Measurements from ENCODE around the gene CCSER1. TPM values are rescaled to one million over a fixed set of nuclear protein-coding genes. Genes with fewer than 3 reads are reported as not detected.
"Not testable (repeated sequence)": the region's sequence is repeated elsewhere in the genome, so short reads cannot be mapped to it uniquely, and the experiment has no call there.

The CCSER1 gene
- total RNA-seq, 1 donor from 2014 or later: not detected

- not testable (repeated sequence) for H3K9me3 Mint-ChIP-seq (ENCODE audit: low read depth); H3K4me1 Mint-ChIP-seq (ENCODE audit: low read depth); H3K27me3 Mint-ChIP-seq (ENCODE audit: low read depth); DNase-seq (ENCODE audit: low spot score); H3K36me3 Mint-ChIP-seq (ENCODE audit: low read depth); H3K4me3 Mint-ChIP-seq (ENCODE audit: unreplicated experiment); H3K27ac Mint-ChIP-seq (ENCODE audit: unreplicated experiment)
Measured at GRCh38 chr4:91358621-91359020, 1231.4 kb downstream of the CCSER1 start.

GRCh38 chr4:91359041-91360031 is 1232.1 kb downstream of the CCSER1 start:
- H3K4me1 Mint-ChIP-seq (ENCODE audit: low read depth): no peaks in the 10 kb centered on the region

DNA sequence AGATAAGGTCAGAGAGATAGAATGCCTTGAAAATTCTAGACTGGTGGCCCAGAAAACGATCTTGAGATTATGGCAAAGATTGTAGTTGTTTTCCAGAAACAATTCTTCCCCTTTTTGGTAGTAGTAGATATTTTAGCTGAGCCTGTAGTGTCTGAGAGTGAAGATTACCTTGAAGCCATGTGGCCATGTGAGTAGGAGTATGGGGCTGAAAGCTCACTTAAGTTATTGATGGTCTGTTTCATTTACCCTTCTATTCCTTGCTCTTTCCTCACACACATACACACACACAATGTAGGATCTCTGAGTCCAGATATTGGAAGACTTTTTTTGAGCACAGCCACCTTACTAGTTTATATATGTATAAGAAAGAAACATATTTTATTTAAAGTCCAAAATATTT is 1234.9 kb downstream of the CCSER1 start:
- no peaks in the 10 kb centered on the region for H3K4me1 Mint-ChIP-seq (ENCODE audit: low read depth)
- H3K27ac Mint-ChIP-seq (ENCODE audit: unreplicated experiment): no peak overlapping the region
- H3K9me3 Mint-ChIP-seq (ENCODE audit: low read depth): no peaks in the 10 kb centered on the region
- DNase-seq (ENCODE audit: low spot score): no peak
- no peak for TF ChIP-seq CTCF (IDR thresholded peaks at IDR 0.05)
- no peak overlapping the region for H3K4me3 Mint-ChIP-seq (ENCODE audit: unreplicated experiment)
- no peaks in the 10 kb centered on the region for H3K36me3 Mint-ChIP-seq (ENCODE audit: low read depth)
- no peaks in the 10 kb centered on the region for H3K27me3 Mint-ChIP-seq (ENCODE audit: low read depth)

More at GRCh38 chr4:91359041-91360031, 1232.1 kb downstream of the CCSER1 start:
- Mint-ChIP-seq H3K27ac (ENCODE audit: unreplicated experiment) (no peak overlapping the region), H3K4me3 (ENCODE audit: unreplicated experiment) (no peak overlapping the region), H3K27me3 (ENCODE audit: low read depth) (no peaks in the 10 kb centered on the region), H3K9me3 (ENCODE audit: low read depth) (no peaks in the 10 kb centered on the region), H3K36me3 (ENCODE audit: low read depth) (no peaks in the 10 kb centered on the region)
- DNase-seq (ENCODE audit: low spot score): no peak
- TF ChIP-seq CTCF (IDR thresholded peaks at IDR 0.05): no peak

DNA sequence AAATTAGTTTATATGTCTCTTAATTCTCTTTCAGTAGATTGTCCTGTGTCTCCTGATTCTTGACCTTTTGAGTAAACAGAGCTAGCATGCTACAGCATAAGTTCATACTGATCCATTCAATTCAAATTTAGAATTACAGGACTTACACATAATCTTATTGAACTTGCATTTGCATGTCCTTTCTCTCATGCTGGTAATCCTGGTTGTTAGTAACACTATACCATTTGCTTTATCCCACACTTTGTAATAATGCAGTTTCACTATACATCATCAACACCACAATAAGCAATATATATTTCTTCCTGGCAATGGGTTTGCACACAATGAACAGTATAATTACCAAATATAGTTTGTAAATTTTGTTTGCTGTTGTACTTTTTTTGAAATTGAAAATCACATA is 1239.4 kb downstream of the CCSER1 start:
- no peak for DNase-seq (ENCODE audit: low spot score)
- no peak overlapping the region for H3K27ac Mint-ChIP-seq (ENCODE audit: unreplicated experiment)
- no peaks in the 10 kb centered on the region for H3K36me3 Mint-ChIP-seq (ENCODE audit: low read depth)
- H3K9me3 Mint-ChIP-seq (ENCODE audit: low read depth): no peaks in the 10 kb centered on the region
- no peak overlapping the region for H3K4me3 Mint-ChIP-seq (ENCODE audit: unreplicated experiment)
- TF ChIP-seq CTCF (IDR thresholded peaks at IDR 0.05): no peak
- H3K27me3 Mint-ChIP-seq (ENCODE audit: low read depth): no peaks in the 10 kb centered on the region
- H3K4me1 Mint-ChIP-seq (ENCODE audit: low read depth): no peaks in the 10 kb centered on the region

GRCh38 chr4:91369116-91369515 is 1241.9 kb downstream of the CCSER1 start:
- Mint-ChIP-seq H3K4me3 (ENCODE audit: unreplicated experiment) (no peak overlapping the region), H3K4me1 (ENCODE audit: low read depth) (no peaks in the 10 kb centered on the region), H3K27me3 (ENCODE audit: low read depth) (no peaks in the 10 kb centered on the region), H3K36me3 (ENCODE audit: low read depth) (no peaks in the 10 kb centered on the region), H3K27ac (ENCODE audit: unreplicated experiment) (no peak overlapping the region), H3K9me3 (ENCODE audit: low read depth) (peaks cover 4% of the 10 kb centered on the region)
- no peak for DNase-seq (ENCODE audit: low spot score)
- TF ChIP-seq CTCF (IDR thresholded peaks at IDR 0.05): no peak
